Right atrium auricular region (tissue), 2 donors: ENCODE measurements around the gene ARMC7. TPM values are rescaled to one million over a fixed set of nuclear protein-coding genes. Genes with fewer than 3 reads are reported as not detected.

ENCODE experiments used
- DNase-seq: peaks from one replicate; pipeline ENCODE4 v3.0.0-alpha.2; 2019; ENCODE audit warnings: low spot score
- H3K27ac ChIP-seq, 2 donors: fragments of 200-600 bp; sonication (generic); 1 replicate in 1 of 2; 2 replicates in 1 of 2; pipeline ENCODE4 v1.5.1; 2016 to 2019
- H3K27me3 ChIP-seq, 2 donors: fragments of 200-600 bp; sonication (generic); one replicate each; pipeline versions ENCODE4 v1.5.1 to v1.6.0; 2017 to 2019
- H3K36me3 ChIP-seq: fragments of 200-600 bp; sonication (generic); one replicate; pipeline ENCODE4 v1.5.1; 2016
- H3K4me1 ChIP-seq, 2 donors: fragments of 200-600 bp; sonication (generic); one replicate each; pipeline versions ENCODE4 v1.5.1 to v1.6.0; 2017 to 2019
- H3K4me3 ChIP-seq, 2 donors: fragments of 200-600 bp; sonication (generic); 1 replicate in 1 of 2; 2 replicates in 1 of 2; pipeline ENCODE4 v1.5.1; 2017 to 2019; ENCODE audit warnings: mild to moderate bottlenecking in 1 of 2, moderate library complexity in 1 of 2
- H3K9me3 ChIP-seq, 2 donors: fragments of 200-600 bp; sonication (generic); one replicate each; pipeline ENCODE4 v1.5.1; 2019
- total RNA-seq, 2 donors: library from RNA; depleted of rRNA; stranded (reverse); fragments of >200 nt; gene quantifications; one replicate each; pipeline ENCODE4 v1.1.0, GENCODE V29; 2016
- TF ChIP-seq, protein P1 (sequence below), 2 donors: fragments of 200-600 bp; sonication (generic); IDR thresholded peaks; one replicate each; pipeline ENCODE4 v1.5.1; 2019; ENCODE audit warnings: antibody characterized with exemption in 2 of 2

Gene ARMC7
- total RNA-seq, 2 donors from 2014 or later = 4.9 to 9.5 TPM

DNA sequence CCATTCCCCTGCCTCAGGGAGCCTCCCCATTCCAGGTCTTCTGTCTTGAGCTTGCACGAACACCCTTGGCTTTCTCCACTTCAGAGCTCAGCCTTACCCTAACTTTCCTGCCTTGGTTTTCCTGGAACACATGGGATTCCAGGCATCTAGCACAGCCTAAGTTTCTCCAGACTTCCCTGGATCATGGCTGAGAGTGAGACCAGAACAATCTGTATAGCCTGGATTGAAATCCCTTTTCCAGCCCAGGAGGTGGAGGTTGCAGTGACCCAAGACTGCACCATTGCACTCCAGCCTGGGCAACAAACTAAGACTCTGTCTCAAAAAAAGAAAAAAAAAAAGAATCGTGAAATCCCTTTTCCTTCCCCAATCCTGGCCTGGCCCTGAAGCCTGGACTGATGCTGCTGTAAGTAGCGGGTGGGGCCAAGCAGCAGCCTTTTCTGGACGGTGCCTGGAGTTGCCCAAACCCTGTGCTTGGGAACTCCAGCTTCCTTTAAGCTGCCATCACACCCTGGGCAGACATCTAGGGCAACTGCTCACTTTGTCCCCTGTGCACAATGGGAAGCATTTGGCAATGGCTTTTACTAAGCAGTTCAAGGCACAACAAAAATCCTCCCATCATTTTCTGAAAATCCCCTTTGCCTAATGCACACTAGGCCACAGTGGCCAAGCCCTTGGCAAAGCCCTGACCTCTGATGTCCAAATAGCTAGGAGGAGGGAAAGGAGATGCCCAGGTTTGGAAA, 34.0 kb upstream of the ARMC7 start:
- no peaks in the 10 kb centered on the region for H3K27me3 ChIP-seq
- H3K27ac ChIP-seq = peak overlapping the region; percentile 83 to 97
- no peaks in the 10 kb centered on the region for H3K9me3 ChIP-seq
- H3K36me3 ChIP-seq = no peaks in the 10 kb centered on the region
- TF ChIP-seq, protein P1, sequence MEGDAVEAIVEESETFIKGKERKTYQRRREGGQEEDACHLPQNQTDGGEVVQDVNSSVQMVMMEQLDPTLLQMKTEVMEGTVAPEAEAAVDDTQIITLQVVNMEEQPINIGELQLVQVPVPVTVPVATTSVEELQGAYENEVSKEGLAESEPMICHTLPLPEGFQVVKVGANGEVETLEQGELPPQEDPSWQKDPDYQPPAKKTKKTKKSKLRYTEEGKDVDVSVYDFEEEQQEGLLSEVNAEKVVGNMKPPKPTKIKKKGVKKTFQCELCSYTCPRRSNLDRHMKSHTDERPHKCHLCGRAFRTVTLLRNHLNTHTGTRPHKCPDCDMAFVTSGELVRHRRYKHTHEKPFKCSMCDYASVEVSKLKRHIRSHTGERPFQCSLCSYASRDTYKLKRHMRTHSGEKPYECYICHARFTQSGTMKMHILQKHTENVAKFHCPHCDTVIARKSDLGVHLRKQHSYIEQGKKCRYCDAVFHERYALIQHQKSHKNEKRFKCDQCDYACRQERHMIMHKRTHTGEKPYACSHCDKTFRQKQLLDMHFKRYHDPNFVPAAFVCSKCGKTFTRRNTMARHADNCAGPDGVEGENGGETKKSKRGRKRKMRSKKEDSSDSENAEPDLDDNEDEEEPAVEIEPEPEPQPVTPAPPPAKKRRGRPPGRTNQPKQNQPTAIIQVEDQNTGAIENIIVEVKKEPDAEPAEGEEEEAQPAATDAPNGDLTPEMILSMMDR (IDR thresholded peaks at IDR 0.05) = no peak
- DNase-seq = no peak
- peaks cover 0 to 39% of the 10 kb centered on the region in 2 donors for H3K4me1 ChIP-seq
- H3K4me3 ChIP-seq = no peak overlapping the region

DNA sequence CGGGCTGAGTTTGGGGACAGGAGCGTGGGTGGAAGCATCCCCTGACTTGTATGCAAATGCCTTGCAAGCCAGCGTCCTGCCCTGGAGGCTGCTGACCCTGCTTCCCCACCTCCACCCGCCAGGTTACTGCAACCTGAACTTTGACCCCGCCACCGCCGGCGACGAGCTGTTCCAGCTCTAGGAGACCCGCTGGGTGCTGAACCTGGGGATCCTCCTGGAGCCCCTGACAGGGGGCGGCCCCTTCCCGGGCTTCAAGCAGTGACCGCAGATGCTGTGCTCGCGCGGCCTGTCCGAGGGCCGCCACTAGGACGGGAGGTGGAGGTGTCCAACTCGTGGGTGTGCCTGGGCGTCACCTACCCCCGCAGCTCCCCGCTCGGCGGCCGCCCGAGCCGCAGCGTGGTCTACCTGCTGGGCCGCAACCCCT, 32.7 kb upstream of the ARMC7 start:
- TF ChIP-seq, protein P1 (IDR thresholded peaks at IDR 0.05) = no peak
- H3K27ac ChIP-seq = peak overlapping the region; percentile 83 to 97
- H3K4me3 ChIP-seq = peak overlapping the region; percentile 37 to 52
- H3K27me3 ChIP-seq = no peaks in the 10 kb centered on the region
- no peaks in the 10 kb centered on the region for H3K9me3 ChIP-seq
- H3K4me1 ChIP-seq = peaks cover 0 to 39% of the 10 kb centered on the region in 2 donors
- no peaks in the 10 kb centered on the region for H3K36me3 ChIP-seq
- no peak for DNase-seq

DNA sequence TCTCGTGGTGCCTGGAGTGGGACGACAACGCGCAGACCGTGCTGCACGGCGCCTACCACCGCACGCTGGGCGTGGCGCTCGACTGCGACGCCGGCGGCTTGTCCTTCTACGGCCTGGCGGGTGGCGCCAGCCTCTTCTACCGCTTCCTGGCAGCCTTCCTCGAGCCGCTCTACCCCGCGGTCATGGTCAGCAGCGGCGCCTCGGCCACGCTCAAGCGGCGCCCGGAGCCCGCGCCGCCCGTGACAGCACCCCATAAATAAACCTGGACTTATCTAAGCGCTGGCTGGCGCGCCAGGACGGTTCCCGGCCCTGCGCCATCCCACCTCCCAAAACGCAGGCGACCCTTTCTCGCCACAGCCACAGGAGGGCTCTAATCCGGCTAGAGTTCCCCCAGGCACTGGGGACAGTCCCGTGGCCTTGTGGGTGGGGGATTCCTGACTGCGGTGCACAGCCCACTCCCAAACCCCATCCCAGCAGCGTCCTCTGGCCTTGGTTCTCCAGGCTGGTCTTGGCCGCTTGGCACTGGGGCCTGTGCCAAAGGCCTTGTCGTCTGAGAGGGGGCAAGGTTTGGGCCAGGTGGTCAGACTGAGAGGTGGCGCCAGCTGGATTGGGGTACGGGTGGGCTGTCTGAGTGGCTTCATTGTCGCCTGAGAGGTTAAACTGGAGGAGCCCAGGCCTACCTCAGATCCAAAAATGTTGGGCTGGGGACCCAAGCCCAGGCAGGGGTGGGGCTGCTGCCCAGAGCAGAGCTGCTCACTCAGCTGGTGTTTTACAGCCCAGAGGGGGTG, 32.1 kb upstream of the ARMC7 start:
- peak; percentile 78 for DNase-seq
- Histone ChIP-seq H3K4me1 (peaks cover 0 to 39% of the 10 kb centered on the region in 2 donors), H3K27ac (peak overlapping the region; percentile 83 to 97), H3K27me3 (no peaks in the 10 kb centered on the region), H3K9me3 (no peaks in the 10 kb centered on the region), H3K4me3 (peak overlapping the region; percentile 37 to 52), H3K36me3 (no peaks in the 10 kb centered on the region)
- TF ChIP-seq, protein P1 (IDR thresholded peaks at IDR 0.05) = peak in 1 of 2 donors; percentile 53

DNA sequence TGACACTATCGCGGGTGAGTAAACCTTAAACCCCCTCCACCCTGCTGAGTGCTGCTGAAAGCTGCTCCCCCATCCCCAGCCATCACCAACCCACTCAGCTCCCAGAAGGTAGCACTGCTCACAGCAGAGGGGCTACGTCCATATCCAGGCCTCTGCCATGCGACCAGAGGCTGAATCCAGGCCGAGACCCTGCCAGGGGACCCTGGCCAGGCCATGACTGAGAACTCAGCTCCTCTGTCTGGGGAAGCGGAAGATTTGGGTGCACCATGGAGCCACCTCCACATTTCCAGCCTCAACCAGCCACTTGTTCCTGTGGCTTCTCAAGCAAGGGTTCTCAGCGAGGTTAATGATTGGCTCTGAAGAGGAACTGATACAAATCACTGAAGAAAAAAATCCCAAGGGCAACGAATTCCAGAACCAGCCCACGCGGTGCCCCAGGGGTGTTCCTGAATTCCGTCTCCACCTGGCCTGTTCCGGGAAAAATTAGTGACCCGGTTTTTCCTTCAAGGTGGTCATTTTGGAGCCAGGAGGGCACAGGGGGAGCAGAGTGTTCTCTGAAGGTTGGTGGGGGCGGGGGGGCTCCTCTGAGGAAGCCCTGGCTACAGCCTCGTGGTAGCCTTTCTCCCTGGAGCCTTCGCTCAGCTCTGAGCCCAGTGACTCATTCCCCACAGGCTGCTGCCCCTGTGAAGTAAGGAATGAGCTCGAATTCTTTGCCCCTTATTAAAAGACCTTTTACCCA, 31.3 kb upstream of the ARMC7 start:
- H3K4me1 ChIP-seq = peaks cover 0 to 39% of the 10 kb centered on the region in 2 donors
- no peak overlapping the region for H3K4me3 ChIP-seq
- H3K36me3 ChIP-seq = no peaks in the 10 kb centered on the region
- H3K27me3 ChIP-seq = no peaks in the 10 kb centered on the region
- DNase-seq = no peak
- H3K27ac ChIP-seq = peak overlapping the region; percentile 83 to 97
- no peaks in the 10 kb centered on the region for H3K9me3 ChIP-seq
- TF ChIP-seq, protein P1 (IDR thresholded peaks at IDR 0.05) = no peak

DNA sequence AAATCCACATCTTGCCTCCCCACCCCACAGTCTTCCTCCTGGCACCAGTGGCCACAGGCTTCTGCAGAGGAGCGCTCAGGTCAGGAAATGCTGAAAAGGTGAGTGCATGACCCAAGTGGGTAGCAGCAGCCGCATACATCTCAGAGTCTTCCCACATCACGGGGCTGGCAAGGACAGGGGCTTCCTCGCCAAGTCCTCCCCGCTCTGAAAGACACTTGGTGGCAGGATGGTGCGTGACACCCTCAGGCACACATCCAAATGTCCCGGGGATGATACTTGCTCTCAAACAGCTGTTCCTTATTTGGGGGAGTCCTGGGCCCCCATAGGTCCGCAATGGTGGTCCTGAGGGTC, 30.8 kb upstream of the ARMC7 start:
- Histone ChIP-seq H3K27me3 (no peaks in the 10 kb centered on the region), H3K9me3 (no peaks in the 10 kb centered on the region), H3K27ac (peak overlapping the region; percentile 83 to 97), H3K4me1 (peaks cover 0 to 41% of the 10 kb centered on the region in 2 donors), H3K4me3 (no peak overlapping the region), H3K36me3 (no peaks in the 10 kb centered on the region)
- DNase-seq = no peak
- TF ChIP-seq, protein P1 (IDR thresholded peaks at IDR 0.05) = no peak
